ENCODE results near the gene CHP2.

The CHP2 gene

DNA sequence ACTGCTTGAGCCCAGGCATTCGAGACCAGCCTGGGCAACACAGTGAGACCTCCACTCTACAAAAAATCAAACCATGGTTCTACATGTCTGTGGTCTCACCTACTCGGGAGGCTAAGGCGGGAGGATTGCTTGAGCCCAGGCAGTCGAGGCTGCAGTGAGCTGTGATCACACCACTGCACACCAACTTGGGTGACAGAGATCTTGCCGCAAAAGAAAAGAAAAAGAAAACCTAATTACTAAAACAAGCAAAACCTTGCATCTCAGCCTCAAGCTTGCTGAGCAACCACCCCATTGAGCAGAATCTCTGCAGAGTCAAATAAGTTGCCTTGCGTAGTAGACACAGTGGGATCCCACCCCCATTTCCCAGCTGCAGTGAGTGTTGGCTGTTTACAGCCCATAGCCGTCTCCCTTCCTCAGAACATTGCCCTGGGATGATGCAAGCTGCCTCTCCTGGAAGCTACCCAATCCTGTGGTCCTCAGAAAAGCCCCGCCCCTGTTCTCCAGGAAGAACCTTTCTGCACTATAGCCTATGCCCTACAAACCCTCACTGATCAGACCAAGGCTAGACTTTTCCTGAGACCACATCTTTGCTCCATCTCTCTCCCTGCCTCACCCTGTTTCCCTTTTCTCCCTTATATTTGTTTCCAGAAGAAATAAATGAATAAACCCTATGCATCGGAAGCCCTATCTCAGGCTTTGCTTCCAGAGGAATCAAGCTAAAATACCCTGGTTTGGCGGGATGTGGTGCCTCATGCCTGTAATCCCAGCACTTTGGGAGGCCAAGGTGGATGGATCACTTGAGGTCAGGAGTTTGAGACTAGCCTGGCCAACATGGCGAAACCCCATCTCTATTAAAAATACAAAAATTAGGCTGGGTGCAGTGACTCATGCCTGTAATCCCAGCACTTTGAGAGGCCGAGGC is 25.1 kb upstream of the CHP2 start (continued):
- TF ChIP-seq, protein P1, sequence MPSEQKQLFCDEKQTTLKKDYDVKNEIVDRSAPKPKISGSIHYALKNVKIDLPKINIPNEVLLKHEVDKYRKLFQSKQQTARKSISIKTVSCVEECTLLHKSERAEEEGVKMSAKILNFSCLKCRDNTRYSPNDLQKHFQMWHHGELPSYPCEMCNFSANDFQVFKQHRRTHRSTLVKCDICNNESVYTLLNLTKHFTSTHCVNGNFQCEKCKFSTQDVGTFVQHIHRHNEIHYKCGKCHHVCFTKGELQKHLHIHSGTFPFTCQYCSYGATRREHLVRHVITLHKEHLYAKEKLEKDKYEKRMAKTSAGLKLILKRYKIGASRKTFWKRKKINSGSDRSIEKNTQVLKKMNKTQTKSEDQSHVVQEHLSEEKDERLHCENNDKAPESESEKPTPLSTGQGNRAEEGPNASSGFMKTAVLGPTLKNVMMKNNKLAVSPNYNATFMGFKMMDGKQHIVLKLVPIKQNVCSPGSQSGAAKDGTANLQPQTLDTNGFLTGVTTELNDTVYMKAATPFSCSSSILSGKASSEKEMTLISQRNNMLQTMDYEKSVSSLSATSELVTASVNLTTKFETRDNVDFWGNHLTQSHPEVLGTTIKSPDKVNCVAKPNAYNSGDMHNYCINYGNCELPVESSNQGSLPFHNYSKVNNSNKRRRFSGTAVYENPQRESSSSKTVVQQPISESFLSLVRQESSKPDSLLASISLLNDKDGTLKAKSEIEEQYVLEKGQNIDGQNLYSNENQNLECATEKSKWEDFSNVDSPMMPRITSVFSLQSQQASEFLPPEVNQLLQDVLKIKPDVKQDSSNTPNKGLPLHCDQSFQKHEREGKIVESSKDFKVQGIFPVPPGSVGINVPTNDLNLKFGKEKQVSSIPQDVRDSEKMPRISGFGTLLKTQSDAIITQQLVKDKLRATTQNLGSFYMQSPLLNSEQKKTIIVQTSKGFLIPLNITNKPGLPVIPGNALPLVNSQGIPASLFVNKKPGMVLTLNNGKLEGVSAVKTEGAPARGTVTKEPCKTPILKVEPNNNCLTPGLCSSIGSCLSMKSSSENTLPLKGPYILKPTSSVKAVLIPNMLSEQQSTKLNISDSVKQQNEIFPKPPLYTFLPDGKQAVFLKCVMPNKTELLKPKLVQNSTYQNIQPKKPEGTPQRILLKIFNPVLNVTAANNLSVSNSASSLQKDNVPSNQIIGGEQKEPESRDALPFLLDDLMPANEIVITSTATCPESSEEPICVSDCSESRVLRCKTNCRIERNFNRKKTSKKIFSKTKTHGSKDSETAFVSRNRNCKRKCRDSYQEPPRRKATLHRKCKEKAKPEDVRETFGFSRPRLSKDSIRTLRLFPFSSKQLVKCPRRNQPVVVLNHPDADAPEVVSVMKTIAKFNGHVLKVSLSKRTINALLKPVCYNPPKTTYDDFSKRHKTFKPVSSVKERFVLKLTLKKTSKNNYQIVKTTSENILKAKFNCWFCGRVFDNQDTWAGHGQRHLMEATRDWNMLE (tag by site-specific recombination; conservative IDR thresholded peaks at IDR 0.05; ENCODE audit: low read depth), result peak; percentile 42
- TF ChIP-seq, protein P2, sequence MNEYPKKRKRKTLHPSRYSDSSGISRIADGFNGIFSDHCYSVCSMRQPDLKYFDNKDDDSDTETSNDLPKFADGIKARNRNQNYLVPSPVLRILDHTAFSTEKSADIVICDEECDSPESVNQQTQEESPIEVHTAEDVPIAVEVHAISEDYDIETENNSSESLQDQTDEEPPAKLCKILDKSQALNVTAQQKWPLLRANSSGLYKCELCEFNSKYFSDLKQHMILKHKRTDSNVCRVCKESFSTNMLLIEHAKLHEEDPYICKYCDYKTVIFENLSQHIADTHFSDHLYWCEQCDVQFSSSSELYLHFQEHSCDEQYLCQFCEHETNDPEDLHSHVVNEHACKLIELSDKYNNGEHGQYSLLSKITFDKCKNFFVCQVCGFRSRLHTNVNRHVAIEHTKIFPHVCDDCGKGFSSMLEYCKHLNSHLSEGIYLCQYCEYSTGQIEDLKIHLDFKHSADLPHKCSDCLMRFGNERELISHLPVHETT (tag by site-specific recombination; IDR thresholded peaks at IDR 0.05), result no peak
- TF ChIP-seq ZBTB17 (tag by site-specific recombination; IDR thresholded peaks at IDR 0.05) (peak; percentile 43), SETDB1 (IDR thresholded peaks at IDR 0.05; ENCODE audit: insufficient read length, low read length) (peak; percentile 43), ZNF626 (tag by site-specific recombination; IDR thresholded peaks at IDR 0.05) (no peak), ZNF274 (IDR thresholded peaks at IDR 0.05; ENCODE audit: low read length) (no peak), ZNF274 (tag by site-specific recombination; IDR thresholded peaks at IDR 0.05; ENCODE audit: borderline replicate concordance) (no peak), ZNF202 (tag by site-specific recombination; IDR thresholded peaks at IDR 0.05; ENCODE audit: borderline replicate concordance) (no peak), ZNF341 (tag by site-specific recombination; IDR thresholded peaks at IDR 0.05; ENCODE audit: low read depth) (peak; percentile 58; the same call in 1 of the 2 replicates), ZNF335 (tag by site-specific recombination; conservative IDR thresholded peaks at IDR 0.05) (peak; percentile 49)
- TF ChIP-seq, protein P3, sequence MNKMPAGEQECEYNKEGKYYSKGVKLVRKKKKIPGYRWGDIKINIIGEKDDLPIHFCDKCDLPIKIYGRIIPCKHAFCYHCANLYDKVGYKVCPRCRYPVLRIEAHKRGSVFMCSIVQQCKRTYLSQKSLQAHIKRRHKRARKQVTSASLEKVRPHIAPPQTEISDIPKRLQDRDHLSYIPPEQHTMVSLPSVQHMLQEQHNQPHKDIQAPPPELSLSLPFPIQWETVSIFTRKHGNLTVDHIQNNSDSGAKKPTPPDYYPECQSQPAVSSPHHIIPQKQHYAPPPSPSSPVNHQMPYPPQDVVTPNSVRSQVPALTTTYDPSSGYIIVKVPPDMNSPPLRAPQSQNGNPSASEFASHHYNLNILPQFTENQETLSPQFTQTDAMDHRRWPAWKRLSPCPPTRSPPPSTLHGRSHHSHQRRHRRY (tag by site-specific recombination; IDR thresholded peaks at IDR 0.05), result no peak

DNA sequence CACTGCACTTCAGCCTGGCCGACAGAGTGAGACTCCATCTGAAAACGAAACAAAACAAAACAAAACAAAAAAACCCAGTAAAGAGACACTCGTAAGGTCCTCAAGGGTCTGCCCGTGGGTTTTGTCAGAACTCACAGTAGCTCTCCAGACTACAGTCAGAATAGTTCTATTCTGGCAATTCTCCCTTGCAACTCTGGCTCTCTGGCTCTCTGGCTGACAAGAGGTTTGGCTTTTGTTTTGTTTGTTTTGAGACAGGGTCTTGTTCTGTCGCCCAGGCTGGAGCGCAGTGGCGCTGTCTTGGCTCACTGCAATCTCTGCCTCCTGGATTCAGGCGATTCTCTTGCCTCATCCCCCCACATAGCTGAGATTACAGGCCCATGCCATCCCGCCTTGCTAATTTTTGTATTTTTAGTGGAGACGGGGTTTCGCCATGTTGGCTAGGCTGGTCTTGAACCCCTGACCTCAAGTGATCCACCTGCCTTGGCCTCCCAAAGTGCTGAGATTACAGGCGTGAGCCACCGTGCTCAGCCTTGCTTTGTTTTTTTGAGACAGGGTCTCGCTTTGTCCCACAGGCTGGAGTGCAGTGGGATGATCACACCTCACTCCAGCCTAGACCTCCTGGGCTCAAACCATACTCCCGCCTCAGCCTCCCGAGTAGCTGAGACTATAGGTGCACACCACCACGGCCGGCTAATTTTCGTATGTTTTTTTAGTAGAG is 20.5 kb upstream of the CHP2 start:
- no peaks in the 10 kb centered on the region for H3K4me1 ChIP-seq (ENCODE audit: control insufficient read depth, insufficient read depth, low read length)
- no peak overlapping the region for H3K4me3 ChIP-seq (ENCODE audit: low read depth, low read length)
- ChIA-PET POLR2A (no interaction called here), CTCF (interaction anchor here (0.6 to 4.0 kb wide), 7 partner anchors 13 to 1246 kb away, joined by 3 to 25 read pairs (median 4); no protein-coding TSS in a partner anchor)
- H3K36me3 ChIP-seq (ENCODE audit: control insufficient read depth in 2 of 2, insufficient read depth in 1 of 2, low read length in 2 of 2), result no peaks in the 10 kb centered on the region
- H3K27ac ChIP-seq (ENCODE audit: extremely low read depth, low read depth, low read length), result no peak overlapping the region
- H3K9me3 ChIP-seq (ENCODE audit: control insufficient read depth, insufficient read depth, low read depth, low read length), result no peaks in the 10 kb centered on the region
- TF ChIP-seq, protein P4, sequence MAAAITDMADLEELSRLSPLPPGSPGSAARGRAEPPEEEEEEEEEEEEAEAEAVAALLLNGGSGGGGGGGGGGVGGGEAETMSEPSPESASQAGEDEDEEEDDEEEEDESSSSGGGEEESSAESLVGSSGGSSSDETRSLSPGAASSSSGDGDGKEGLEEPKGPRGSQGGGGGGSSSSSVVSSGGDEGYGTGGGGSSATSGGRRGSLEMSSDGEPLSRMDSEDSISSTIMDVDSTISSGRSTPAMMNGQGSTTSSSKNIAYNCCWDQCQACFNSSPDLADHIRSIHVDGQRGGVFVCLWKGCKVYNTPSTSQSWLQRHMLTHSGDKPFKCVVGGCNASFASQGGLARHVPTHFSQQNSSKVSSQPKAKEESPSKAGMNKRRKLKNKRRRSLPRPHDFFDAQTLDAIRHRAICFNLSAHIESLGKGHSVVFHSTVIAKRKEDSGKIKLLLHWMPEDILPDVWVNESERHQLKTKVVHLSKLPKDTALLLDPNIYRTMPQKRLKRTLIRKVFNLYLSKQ (tag by site-specific recombination; IDR thresholded peaks at IDR 0.05; ENCODE audit: borderline replicate concordance), result no peak
- TF ChIP-seq KLF1 (tag by site-specific recombination; IDR thresholded peaks at IDR 0.05) (no peak), SETDB1 (IDR thresholded peaks at IDR 0.05; ENCODE audit: insufficient read length, low read length) (no peak), ZNF132 (tag by site-specific recombination; IDR thresholded peaks at IDR 0.05; ENCODE audit: borderline replicate concordance) (no peak), ZNF169 (tag by site-specific recombination; IDR thresholded peaks at IDR 0.05) (no peak), MEIS1 (CRISPR knock-in tag; IDR thresholded peaks at IDR 0.05; ENCODE audit: borderline replicate concordance) (no peak), ZNF350 (tag by site-specific recombination; IDR thresholded peaks at IDR 0.05) (no peak), ZNF311 (tag by site-specific recombination; IDR thresholded peaks at IDR 0.05; ENCODE audit: borderline replicate concordance) (no peak), ZNF473 (tag by site-specific recombination; IDR thresholded peaks at IDR 0.05) (no peak), ZNF544 (tag by site-specific recombination; IDR thresholded peaks at IDR 0.05) (no peak), ZNF560 (tag by site-specific recombination; IDR thresholded peaks at IDR 0.05; ENCODE audit: borderline replicate concordance) (no peak), ZBTB8A (tag by site-specific recombination; IDR thresholded peaks at IDR 0.05) (no peak), BCL11B (tag by site-specific recombination; IDR thresholded peaks at IDR 0.05; ENCODE audit: low read depth) (no peak)
- TF ChIP-seq, protein P5, sequence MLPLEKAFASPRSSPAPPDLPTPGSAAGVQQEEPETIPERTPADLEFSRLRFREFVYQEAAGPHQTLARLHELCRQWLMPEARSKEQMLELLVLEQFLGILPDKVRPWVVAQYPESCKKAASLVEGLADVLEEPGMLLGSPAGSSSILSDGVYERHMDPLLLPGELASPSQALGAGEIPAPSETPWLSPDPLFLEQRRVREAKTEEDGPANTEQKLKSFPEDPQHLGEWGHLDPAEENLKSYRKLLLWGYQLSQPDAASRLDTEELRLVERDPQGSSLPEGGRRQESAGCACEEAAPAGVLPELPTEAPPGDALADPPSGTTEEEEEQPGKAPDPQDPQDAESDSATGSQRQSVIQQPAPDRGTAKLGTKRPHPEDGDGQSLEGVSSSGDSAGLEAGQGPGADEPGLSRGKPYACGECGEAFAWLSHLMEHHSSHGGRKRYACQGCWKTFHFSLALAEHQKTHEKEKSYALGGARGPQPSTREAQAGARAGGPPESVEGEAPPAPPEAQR (tag by site-specific recombination; IDR thresholded peaks at IDR 0.05), result no peak

Measured in HEK293 (cell line).